ENCODE data around the gene SCTR. TPM values are rescaled to one million over a fixed set of nuclear protein-coding genes. Genes with fewer than 3 reads are reported as not detected.

Gene SCTR
- polyA plus RNA-seq, 3 donors from 2014 or later = not detected

DNA sequence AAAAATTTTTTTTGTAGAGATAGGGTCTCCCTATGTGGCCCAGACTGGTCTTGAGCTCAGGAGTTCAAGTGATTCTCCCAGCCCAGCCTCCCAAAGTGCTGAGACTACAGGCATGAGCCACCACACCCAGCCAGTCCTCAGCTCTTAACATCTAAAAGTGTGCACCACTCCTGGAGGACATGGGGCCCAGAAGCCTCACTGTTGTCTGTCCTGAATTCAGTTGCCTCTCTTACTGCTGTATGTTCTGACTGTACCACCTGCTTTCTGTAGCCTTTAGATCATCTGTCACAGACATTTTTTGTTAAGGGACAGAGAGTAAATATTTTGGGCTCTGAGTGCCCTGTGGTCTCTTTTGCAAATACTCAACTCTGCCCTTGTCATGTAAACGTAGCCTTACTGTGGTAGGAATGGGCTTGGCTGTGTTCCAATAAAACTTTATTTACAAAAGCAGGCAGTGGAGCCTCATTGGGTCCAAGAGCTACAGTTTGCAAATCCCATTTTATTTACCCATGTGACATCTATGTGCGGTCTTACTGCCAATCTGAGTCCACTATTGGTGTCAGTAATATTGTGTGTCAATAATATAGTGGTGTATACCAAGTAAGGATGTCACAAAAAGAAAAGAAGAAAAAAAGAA, 54.5 kb downstream of the SCTR start:
- Mint-ChIP-seq H3K36me3 (no peaks in the 10 kb centered on the region), H3K27ac (no peak overlapping the region), H3K9me3 (no peaks in the 10 kb centered on the region), H3K27me3 (ENCODE audit: low read depth in 3 of 3) (peaks cover 0 to 3% (median 2%) of the 10 kb centered on the region in 3 donors), H3K4me3 (no peak overlapping the region), H3K4me1 (no peaks in the 10 kb centered on the region)
- no peak for DNase-seq

DNA sequence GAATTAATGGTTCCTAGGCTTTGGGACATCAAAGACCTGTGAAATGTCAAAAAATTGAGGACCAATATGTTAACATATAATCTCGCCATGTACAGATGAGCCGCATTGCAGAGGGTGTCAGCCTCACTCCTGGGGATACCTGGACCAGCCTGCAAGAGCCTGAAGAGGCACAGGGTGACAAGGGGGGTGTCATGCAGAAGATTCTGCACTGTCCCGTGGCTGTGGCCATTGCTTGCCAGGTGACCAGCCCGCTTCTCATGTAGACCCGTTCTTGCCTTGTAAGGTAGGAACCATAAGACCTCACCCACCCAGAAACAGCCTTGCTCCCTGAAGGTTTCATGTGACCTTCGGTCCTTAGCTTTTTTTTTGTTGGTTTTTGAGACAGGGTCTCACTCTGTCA, 55.2 kb downstream of the SCTR start:
- Mint-ChIP-seq H3K27ac (no peak overlapping the region), H3K27me3 (ENCODE audit: low read depth in 3 of 3) (peaks cover 2 to 3% (median 2%) of the 10 kb centered on the region in 3 donors), H3K36me3 (no peaks in the 10 kb centered on the region), H3K4me1 (no peaks in the 10 kb centered on the region), H3K9me3 (no peaks in the 10 kb centered on the region), H3K4me3 (no peak overlapping the region)
- no peak for DNase-seq

DNA sequence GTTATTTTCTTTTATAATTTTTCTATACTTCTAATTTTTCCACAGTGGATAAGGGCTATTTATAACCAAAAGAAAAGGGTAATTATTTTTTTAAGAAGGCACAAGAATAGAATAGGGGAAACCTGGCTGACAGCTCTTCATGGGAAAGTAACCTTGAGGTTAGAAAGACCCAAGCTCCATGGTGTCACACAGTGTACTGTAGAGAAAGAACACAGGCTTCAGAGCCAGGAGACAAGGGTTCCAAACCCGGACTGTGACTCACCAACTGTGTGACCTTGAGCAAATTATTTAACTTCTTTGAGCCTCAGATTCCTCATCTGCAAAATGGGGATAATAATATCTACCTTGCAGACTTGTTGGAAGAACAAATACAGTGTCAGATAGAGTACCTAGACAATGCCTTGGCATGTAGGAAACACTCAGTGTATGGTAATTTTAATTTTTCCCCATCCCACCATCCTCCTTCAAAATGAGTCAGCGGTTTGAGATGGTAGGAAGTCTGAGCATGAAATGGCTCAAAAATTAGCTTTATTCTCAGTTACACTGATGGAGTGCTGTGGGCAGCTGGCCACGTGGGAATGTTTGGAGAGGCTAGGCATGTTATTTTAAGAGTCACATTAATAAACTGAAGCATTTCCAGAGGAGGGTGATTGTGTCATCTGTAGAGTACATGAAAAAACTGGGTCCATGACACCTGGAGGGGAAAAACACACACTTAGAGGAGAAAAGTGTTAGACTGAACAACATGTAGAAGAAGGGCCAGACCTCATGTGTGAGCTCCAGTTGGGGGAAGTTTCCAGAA, 55.9 kb downstream of the SCTR start:
- Mint-ChIP-seq H3K9me3 (no peaks in the 10 kb centered on the region), H3K4me1 (no peaks in the 10 kb centered on the region), H3K36me3 (no peaks in the 10 kb centered on the region), H3K27me3 (ENCODE audit: low read depth in 3 of 3) (peaks cover 2 to 3% (median 2%) of the 10 kb centered on the region in 3 donors), H3K4me3 (no peak overlapping the region), H3K27ac (no peak overlapping the region)
- no peak for DNase-seq

DNA sequence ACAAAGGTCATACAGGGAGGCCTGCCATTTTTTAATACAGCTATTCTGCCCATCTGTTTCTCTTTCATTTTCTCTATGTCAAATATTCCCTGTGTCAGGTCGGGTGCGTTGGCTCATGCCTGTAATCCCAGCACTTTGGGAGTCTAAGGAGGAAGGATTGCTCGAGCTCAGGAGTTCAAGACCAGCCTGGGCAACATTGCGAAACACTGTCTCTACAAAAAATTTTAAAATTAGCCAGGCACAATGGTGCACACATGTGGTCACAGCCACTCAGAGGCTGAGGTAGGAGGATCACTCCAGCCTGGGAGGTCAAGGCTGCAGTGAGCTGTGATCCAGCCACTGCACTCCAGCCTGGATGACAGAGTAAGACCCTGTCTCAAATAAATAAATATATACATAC, 57.9 kb downstream of the SCTR start:
- no peaks in the 10 kb centered on the region for H3K9me3 Mint-ChIP-seq
- DNase-seq = no peak
- H3K4me1 Mint-ChIP-seq = no peaks in the 10 kb centered on the region
- no peaks in the 10 kb centered on the region for H3K36me3 Mint-ChIP-seq
- no peak overlapping the region for H3K4me3 Mint-ChIP-seq
- H3K27me3 Mint-ChIP-seq (ENCODE audit: low read depth in 3 of 3) = peaks cover 0 to 2% (median 2%) of the 10 kb centered on the region in 3 donors
- H3K27ac Mint-ChIP-seq = no peak overlapping the region

DNA sequence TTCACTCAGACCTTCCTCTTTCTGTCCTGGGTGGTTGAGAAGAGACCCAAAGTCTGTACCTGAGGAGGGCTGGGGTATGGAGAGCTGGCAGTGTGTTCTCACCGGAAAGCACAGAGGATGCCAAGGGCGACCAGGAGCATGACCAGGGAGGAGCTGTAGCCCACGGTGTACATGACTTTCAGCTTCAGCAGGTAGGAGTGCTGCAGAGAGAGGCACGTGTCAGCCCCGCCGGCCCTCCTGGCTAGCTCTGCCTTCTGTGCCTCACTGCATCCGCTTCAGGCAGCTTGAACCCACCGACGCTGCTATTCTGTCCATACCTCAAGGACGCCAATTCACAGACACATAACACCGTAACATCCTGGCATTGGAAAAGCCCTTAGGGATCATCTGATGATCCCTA, 58.6 kb downstream of the SCTR start:
- Mint-ChIP-seq H3K9me3 (no peaks in the 10 kb centered on the region), H3K4me1 (no peaks in the 10 kb centered on the region), H3K27ac (no peak overlapping the region), H3K4me3 (no peak overlapping the region), H3K27me3 (ENCODE audit: low read depth in 3 of 3) (peaks cover 0 to 2% (median 2%) of the 10 kb centered on the region in 3 donors), H3K36me3 (no peaks in the 10 kb centered on the region)
- no peak for DNase-seq

DNA sequence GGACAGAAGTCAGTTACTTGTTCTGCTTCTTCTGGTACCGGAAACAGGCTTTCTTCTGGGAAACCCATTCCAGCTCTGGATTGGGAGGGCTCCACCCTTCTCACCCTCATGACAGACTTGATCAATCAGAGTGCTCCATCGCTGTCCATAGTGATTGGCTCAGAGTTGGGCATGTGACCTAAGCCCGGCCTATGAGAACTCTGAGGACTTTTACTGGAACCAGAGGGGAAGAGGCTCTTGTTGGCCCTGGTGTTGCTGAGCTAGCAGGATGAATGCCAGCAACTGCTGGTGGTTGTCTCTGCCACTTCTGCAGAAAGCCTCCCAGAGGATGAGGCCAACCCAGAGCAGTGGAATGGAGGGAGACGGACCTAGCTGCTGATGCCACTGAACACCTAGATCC, 59.3 kb downstream of the SCTR start:
- Mint-ChIP-seq H3K4me3 (no peak overlapping the region), H3K27me3 (ENCODE audit: low read depth in 3 of 3) (peaks cover 0 to 2% (median 1%) of the 10 kb centered on the region in 3 donors), H3K9me3 (no peaks in the 10 kb centered on the region), H3K27ac (no peak overlapping the region), H3K36me3 (no peaks in the 10 kb centered on the region), H3K4me1 (no peaks in the 10 kb centered on the region)
- DNase-seq = no peak

DNA sequence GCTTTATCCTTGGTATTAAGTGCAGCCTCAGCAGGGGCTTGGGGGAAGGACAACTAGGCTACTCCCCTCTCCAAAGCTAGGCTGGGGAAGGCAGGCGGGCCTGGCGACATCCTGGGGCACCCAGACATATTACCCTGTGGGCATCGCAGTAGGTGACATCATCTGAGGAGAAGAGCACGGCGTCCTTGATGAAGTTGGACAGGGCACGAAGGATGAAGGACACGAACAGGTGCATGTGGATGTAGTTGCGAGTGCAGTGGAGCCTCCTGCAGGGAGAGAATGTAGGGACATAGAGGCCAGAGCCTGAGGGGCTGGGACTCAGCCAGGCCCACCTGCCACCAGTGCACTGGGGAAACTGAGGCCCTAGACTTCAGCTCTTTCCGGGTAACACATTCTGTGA, 60.3 kb downstream of the SCTR start:
- Mint-ChIP-seq H3K4me1 (no peaks in the 10 kb centered on the region), H3K36me3 (no peaks in the 10 kb centered on the region), H3K9me3 (no peaks in the 10 kb centered on the region), H3K27ac (no peak overlapping the region), H3K27me3 (ENCODE audit: low read depth in 3 of 3) (peaks cover 0 to 2% (median 2%) of the 10 kb centered on the region in 3 donors), H3K4me3 (no peak overlapping the region)
- no peak for DNase-seq

DNA sequence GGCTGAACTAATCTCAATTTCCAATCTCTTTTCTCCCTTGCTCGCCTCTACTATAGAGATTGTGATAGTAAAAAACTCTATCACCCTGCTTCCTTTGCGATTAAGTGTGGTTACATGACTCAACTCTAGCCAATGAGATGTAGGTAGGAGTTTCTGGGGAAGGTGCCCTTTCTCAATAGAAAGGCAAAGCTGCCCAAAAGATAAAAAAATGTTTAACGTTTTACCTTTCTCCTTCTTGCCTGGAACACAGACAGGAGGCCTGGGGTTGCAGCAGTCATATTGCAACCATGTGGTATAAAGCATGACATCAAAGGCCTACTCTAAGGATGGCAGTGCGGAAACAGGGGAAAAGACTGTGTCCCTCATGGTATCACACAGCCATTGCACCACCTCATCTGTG, 61.1 kb downstream of the SCTR start:
- H3K36me3 Mint-ChIP-seq = no peaks in the 10 kb centered on the region
- no peaks in the 10 kb centered on the region for H3K9me3 Mint-ChIP-seq
- DNase-seq = no peak
- H3K27me3 Mint-ChIP-seq (ENCODE audit: low read depth in 3 of 3) = peaks cover 0 to 2% (median 2%) of the 10 kb centered on the region in 3 donors
- H3K4me3 Mint-ChIP-seq = no peak overlapping the region
- H3K4me1 Mint-ChIP-seq = no peaks in the 10 kb centered on the region
- no peak overlapping the region for H3K27ac Mint-ChIP-seq

DNA sequence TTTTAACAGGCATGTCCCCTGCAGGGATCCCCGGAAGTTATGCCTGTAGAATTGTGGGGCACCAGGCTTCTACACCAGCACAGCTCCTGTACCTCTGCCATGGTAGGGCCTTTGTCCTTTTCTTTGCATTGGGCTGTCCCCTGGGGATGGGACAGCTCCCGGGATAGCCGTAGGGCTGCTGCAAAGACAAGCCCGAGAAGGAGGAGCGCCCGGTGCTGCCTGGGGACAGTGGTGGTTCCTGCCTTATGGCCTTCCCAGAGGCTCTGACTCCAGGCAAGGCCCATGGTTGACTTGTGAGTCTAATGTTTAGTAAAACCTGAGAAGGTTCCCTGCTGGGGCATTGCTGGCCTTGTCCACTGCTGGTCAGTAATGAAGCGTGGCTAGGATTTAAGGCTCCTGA, 61.7 kb downstream of the SCTR start:
- H3K36me3 Mint-ChIP-seq = no peaks in the 10 kb centered on the region
- no peak overlapping the region for H3K27ac Mint-ChIP-seq
- H3K4me1 Mint-ChIP-seq = no peaks in the 10 kb centered on the region
- peaks cover 0 to 2% (median 2%) of the 10 kb centered on the region in 3 donors for H3K27me3 Mint-ChIP-seq (ENCODE audit: low read depth in 3 of 3)
- H3K9me3 Mint-ChIP-seq = no peaks in the 10 kb centered on the region
- no peak for DNase-seq
- no peak overlapping the region for H3K4me3 Mint-ChIP-seq

DNA sequence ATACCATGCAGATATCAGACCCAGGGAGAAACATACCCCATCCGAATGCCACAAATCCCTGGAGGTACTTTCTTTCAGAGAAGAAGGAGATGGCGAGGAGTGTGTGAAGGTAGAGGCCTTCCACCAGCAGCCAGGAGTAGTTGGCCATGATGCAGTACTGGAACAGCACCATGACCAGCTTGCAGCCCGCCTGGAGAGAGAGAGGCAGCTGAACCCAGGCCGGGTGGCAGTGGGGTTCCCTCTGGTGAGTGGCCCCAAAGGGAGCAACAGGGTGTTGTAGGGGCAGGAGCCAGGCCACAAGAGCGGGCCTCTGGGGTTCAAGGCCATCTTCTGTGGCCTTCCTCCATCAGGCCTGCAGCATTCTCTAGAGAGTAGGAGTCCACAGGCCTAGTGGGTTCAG, 62.5 kb downstream of the SCTR start:
- DNase-seq = no peak

DNA sequence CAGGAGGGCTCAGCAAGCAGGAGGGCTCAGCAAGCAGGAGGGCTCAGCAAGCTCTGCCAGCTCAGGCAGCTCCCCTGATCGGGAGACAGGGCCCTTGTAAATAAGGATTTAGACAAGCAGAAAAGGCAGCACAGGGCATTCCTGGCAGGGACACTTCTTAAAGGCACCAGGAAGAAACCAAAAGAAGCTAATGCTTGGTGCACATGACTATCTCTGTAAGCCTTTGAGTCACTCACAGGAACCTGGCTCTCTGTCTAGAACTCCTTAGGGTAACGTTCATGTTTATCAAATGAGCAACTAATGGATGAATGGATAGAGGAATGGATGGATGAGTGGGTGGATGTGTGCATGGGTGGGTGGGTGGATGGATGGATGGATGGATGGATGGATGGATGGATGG, 64.2 kb downstream of the SCTR start:
- Mint-ChIP-seq H3K9me3 (no peaks in the 10 kb centered on the region), H3K27me3 (ENCODE audit: low read depth in 3 of 3) (peaks cover 2 to 12% (median 2%) of the 10 kb centered on the region in 3 donors), H3K4me3 (no peak overlapping the region), H3K4me1 (no peaks in the 10 kb centered on the region), H3K36me3 (no peaks in the 10 kb centered on the region), H3K27ac (no peak overlapping the region)
- DNase-seq = no peak

More for the DNA sequence above, 62.5 kb downstream of the SCTR start:
- Mint-ChIP-seq H3K4me3 (no peak overlapping the region), H3K9me3 (no peaks in the 10 kb centered on the region), H3K36me3 (no peaks in the 10 kb centered on the region), H3K27me3 (ENCODE audit: low read depth in 3 of 3) (peaks cover 0 to 2% (median 2%) of the 10 kb centered on the region in 3 donors), H3K4me1 (no peaks in the 10 kb centered on the region), H3K27ac (no peak overlapping the region)

DNA sequence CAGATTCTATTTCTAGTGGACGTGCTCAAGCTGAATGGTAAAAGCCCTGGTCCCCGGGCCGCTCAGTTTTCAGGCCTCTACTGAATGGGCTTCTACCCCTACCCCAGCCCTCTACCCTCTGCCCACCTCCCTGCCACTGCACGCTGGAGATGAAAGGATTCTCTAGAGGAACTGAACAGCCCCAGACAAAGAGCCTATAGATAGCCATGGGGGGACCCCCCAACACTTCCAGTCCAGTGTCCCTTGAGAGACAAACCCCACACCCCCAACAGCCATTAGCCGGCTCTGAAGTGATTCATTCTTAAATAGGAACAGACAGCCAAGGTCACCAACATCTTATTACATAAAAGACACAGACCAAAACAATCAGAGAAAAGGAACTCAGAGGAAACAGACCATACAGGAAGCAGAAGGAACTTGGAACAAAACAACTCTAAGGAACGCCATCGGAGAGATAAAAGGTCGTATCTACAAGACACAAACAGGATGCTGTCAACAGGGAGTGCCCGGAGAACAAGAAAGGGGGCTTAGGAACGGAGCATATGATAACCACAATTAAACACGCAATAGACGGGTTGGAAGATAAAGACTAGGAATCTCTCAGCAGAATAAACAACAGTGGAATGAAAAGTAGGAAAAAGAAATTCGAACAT, 69.1 kb downstream of the SCTR start:
- H3K4me1 Mint-ChIP-seq = no peaks in the 10 kb centered on the region
- no peak overlapping the region for H3K4me3 Mint-ChIP-seq
- DNase-seq = no peak
- H3K27me3 Mint-ChIP-seq (ENCODE audit: low read depth in 3 of 3) = peaks cover 0 to 13% (median 5%) of the 10 kb centered on the region in 3 donors
- H3K9me3 Mint-ChIP-seq = no peaks in the 10 kb centered on the region
- H3K36me3 Mint-ChIP-seq = no peaks in the 10 kb centered on the region
- no peak overlapping the region for H3K27ac Mint-ChIP-seq

DNA sequence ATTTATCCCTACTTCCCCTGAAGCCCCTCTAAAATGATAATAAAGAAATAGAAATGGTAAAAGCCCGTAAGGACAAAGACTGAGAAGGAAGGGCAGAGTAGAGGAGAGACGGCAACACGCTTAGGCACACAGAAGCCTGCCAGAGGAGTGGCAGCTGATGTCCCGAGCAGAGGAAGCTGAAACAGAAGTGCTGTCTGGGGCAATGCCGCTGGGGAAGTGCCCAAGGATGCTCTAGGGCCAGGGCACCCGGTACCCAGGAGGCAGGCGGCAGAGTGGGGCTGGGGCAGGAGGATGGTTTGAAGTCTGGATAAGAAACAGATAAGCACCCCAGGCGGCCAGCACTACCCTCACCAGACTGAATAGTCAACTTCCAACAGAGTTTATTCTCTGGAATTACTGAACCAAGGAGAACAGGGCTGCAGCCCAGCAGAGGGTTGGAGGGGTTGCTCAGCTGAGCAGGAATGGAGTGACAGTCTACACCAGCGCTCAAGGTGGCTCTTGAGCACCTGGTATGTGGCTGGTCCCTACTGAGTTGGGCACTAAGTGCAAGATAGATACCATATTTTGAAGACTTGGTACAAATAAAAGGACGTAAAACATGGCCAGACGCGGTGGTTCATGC, 70.2 kb downstream of the SCTR start:
- H3K27ac Mint-ChIP-seq = no peak overlapping the region
- H3K9me3 Mint-ChIP-seq = no peaks in the 10 kb centered on the region
- H3K36me3 Mint-ChIP-seq = no peaks in the 10 kb centered on the region
- no peak for DNase-seq
- no peak overlapping the region for H3K4me3 Mint-ChIP-seq
- peaks cover 0 to 12% (median 5%) of the 10 kb centered on the region in 3 donors for H3K27me3 Mint-ChIP-seq (ENCODE audit: low read depth in 3 of 3)
- no peaks in the 10 kb centered on the region for H3K4me1 Mint-ChIP-seq
